ENCODE data around the gene KHDC3L. TPM values are rescaled to one million over a fixed set of nuclear protein-coding genes. Genes with fewer than 3 reads are reported as not detected.
"Not testable (repeated sequence)": the region's sequence is repeated elsewhere in the genome, so short reads cannot be mapped to it uniquely, and the experiment has no call there.

The KHDC3L gene
- total RNA-seq, 4 donors from 2014 or later, result not detected

GRCh38 chr6:73372516-73372915 lies 10.1 kb downstream of the KHDC3L start:
- H3K4me3 ChIP-seq (ENCODE audit: low read depth, poor library complexity, severe bottlenecking), result no peak overlapping the region
- intact Hi-C loops (cut with DNase I; ENCODE audit: low total_unique reads), result no loop called here
- TF ChIP-seq POLR2A (IDR thresholded peaks at IDR 0.05), result no peak
- TF ChIP-seq CTCF (IDR thresholded peaks at IDR 0.05), result no peak
- DNase-seq (ENCODE audit: low spot score in 2 of 2), result no peak
- 66% methylated on average over 10 of the region's 10 CpGs for WGBS, 2 donors

- no peak for DNase-seq (ENCODE audit: low spot score in 2 of 2)
- 74 to 80% methylated on average over 1 of the region's 1 CpG for WGBS, 2 donors
- no peak overlapping the region for H3K4me3 ChIP-seq (ENCODE audit: low read depth, poor library complexity, severe bottlenecking)
- TF ChIP-seq CTCF (IDR thresholded peaks at IDR 0.05) (no peak), POLR2A (IDR thresholded peaks at IDR 0.05) (no peak)
- intact Hi-C loops (cut with DNase I; ENCODE audit: low total_unique reads), result no loop called here
Observed at GRCh38 chr6:73375216-73375615, 12.8 kb downstream of the KHDC3L start.

- intact Hi-C loops (cut with DNase I; ENCODE audit: low total_unique reads), result no loop called here
- no peak for TF ChIP-seq POLR2A (IDR thresholded peaks at IDR 0.05)
- TF ChIP-seq CTCF (IDR thresholded peaks at IDR 0.05), result no peak
- no peak overlapping the region for H3K4me3 ChIP-seq (ENCODE audit: low read depth, poor library complexity, severe bottlenecking)
- DNase-seq (ENCODE audit: low spot score in 2 of 2), result no peak
- 35 to 42% methylated on average over 3 of the region's 3 CpGs for WGBS, 2 donors
Observed at GRCh38 chr6:73377225-73377624, 14.8 kb downstream of the KHDC3L start.

- 94 to 95% methylated on average over 10 of the region's 10 CpGs for WGBS, 2 donors
- DNase-seq (ENCODE audit: low spot score in 2 of 2); H3K4me3 ChIP-seq (ENCODE audit: low read depth, poor library complexity, severe bottlenecking); intact Hi-C loops (cut with DNase I; ENCODE audit: low total_unique reads): not testable (repeated sequence)
Observed at GRCh38 chr6:73381531-73381930, 19.1 kb downstream of the KHDC3L start.

GRCh38 chr6:73382462-73383113 lies 20.1 kb downstream of the KHDC3L start:
- DNase-seq (ENCODE audit: low spot score in 2 of 2), result no peak
- TF ChIP-seq POLR2A (IDR thresholded peaks at IDR 0.05), result no peak
- no peak overlapping the region for H3K4me3 ChIP-seq (ENCODE audit: low read depth, poor library complexity, severe bottlenecking)
- WGBS, 2 donors, result 82 to 85% methylated on average over 6 of the region's 6 CpGs
- intact Hi-C loops (cut with DNase I; ENCODE audit: low total_unique reads), result no loop called here

- H3K4me3 ChIP-seq (ENCODE audit: low read depth, poor library complexity, severe bottlenecking), result no peak overlapping the region
- no peak for TF ChIP-seq POLR2A (IDR thresholded peaks at IDR 0.05)
- no peak for TF ChIP-seq CTCF (IDR thresholded peaks at IDR 0.05)
- WGBS, 2 donors, result 28 to 40% methylated on average over 4 of the region's 4 CpGs
- no peak for DNase-seq (ENCODE audit: low spot score in 2 of 2)
- intact Hi-C loops (cut with DNase I; ENCODE audit: low total_unique reads), result no loop called here
Observed at GRCh38 chr6:73388433-73388799, 26.0 kb downstream of the KHDC3L start.

All from lower leg skin (tissue), 4 donors.